HL-60 (cell line): ENCODE results near the gene KRT74.

Experiments used
- DNase-seq, 2 experiments: peaks; one replicate each; pipeline ENCODE4 v3.0.0-alpha.2; 2010 to 2020; ENCODE audit warnings: low read depth in 1 of 2, low spot score in 1 of 2
- H3K27ac ChIP-seq: fragments of 250-450 bp; sonication (Bioruptor Pico); replicated peaks from 2 replicates; pipeline ENCODE4 v1.5.1; 2020; ENCODE audit warnings: mild to moderate bottlenecking, moderate library complexity
- H3K27me3 ChIP-seq: fragments of 250-450 bp; sonication (Bioruptor Pico); 2 replicates; pipeline ENCODE4 v1.5.1; 2021; ENCODE audit warnings: mild to moderate bottlenecking, moderate library complexity; ENCODE audit not compliant: insufficient read depth, poor library complexity, severe bottlenecking
- H3K4me3 ChIP-seq: replicated peaks from 2 replicates; pipeline ENCODE4 v1.5.1; 2011; ENCODE audit warnings: mild to moderate bottlenecking, control low read depth, low read length; ENCODE audit not compliant: insufficient read depth
- CTCF ChIP-seq: IDR thresholded peaks from one replicate; pipeline ENCODE4 v1.5.1; 2011; ENCODE audit warnings: low read length, control low read depth, inconsistent platforms; ENCODE audit not compliant: insufficient read depth
- GABPA ChIP-seq: IDR thresholded peaks from 2 replicates; pipeline ENCODE4 v1.6.1; 2012; ENCODE audit warnings: low read depth
- POLR2AphosphoS5 ChIP-seq: IDR thresholded peaks from 2 replicates; pipeline ENCODE4 v1.6.1; 2012; ENCODE audit warnings: low read depth
- REST ChIP-seq: IDR thresholded peaks from 2 replicates; pipeline ENCODE4 v1.6.1; 2012; ENCODE audit warnings: low read depth; ENCODE audit not compliant: insufficient replicate concordance
- SPI1 ChIP-seq: IDR thresholded peaks from 2 replicates; pipeline ENCODE4 v1.6.1; 2012; ENCODE audit warnings: low read depth, mild to moderate bottlenecking, borderline replicate concordance

Gene KRT74

GRCh38 chr12:52530905-52531304, 42.7 kb downstream of the KRT74 start:
- TF ChIP-seq GABPA: no peak
- TF ChIP-seq REST: no peak
- TF ChIP-seq SPI1: no peak
- no peak for TF ChIP-seq CTCF
- TF ChIP-seq POLR2AphosphoS5: no peak
- Histone ChIP-seq H3K27me3 (no peaks in the 10 kb centered on the region), H3K4me3 (no peak overlapping the region)

GRCh38 chr12:52530366-52530765, 43.3 kb downstream of the KRT74 start:
- TF ChIP-seq GABPA (no peak), REST (no peak), SPI1 (no peak), POLR2AphosphoS5 (no peak), CTCF (no peak)
- DNase-seq: no peak
- Histone ChIP-seq H3K4me3 (no peak overlapping the region), H3K27me3 (no peaks in the 10 kb centered on the region), H3K27ac (no peak overlapping the region)

More at GRCh38 chr12:52530905-52531304, 42.7 kb downstream of the KRT74 start:
- DNase-seq: no peak
- H3K27ac ChIP-seq: no peak overlapping the region

- no peak overlapping the region for H3K27ac ChIP-seq
- DNase-seq: no peak
- H3K4me3 ChIP-seq: no peak overlapping the region
- H3K27me3 ChIP-seq: no peaks in the 10 kb centered on the region
- TF ChIP-seq SPI1 (no peak), POLR2AphosphoS5 (no peak)
Observed at GRCh38 chr12:52529846-52530245, 43.8 kb downstream of the KRT74 start.

GRCh38 chr12:52529417-52529816, 44.2 kb downstream of the KRT74 start:
- Histone ChIP-seq H3K27ac (no peak overlapping the region), H3K27me3 (no peaks in the 10 kb centered on the region), H3K4me3 (no peak overlapping the region)
- DNase-seq: no peak
- TF ChIP-seq GABPA: no peak
- no peak for TF ChIP-seq POLR2AphosphoS5
- no peak for TF ChIP-seq CTCF
